Liver (tissue), 9 donors: ENCODE results near the gene ANO10. TPM values are rescaled to one million over a fixed set of nuclear protein-coding genes. Genes with fewer than 3 reads are reported as not detected.

Experiments
- DNase-seq: peaks from one replicate; pipeline ENCODE4 v3.0.0-alpha.2; 2017; ENCODE audit warnings: low spot score
- H3K27ac ChIP-seq, 2 donors: one replicate each; pipeline ENCODE4 v1.7.0; 2013; ENCODE audit warnings: inconsistent platforms in 2 of 2, low read length in 2 of 2, control low read depth in 1 of 2, low read depth in 1 of 2, mild to moderate bottlenecking in 1 of 2
- H3K27me3 ChIP-seq, 4 donors: one replicate each; pipeline versions ENCODE4 v1.6.1 to v1.7.0; 2013; ENCODE audit warnings: low read length in 3 of 4, inconsistent platforms in 1 of 4, mild to moderate bottlenecking in 1 of 4, moderate library complexity in 1 of 4; ENCODE audit not compliant: control insufficient read depth in 4 of 4, insufficient read depth in 4 of 4
- H3K36me3 ChIP-seq, 4 donors: one replicate each; pipeline versions ENCODE4 v1.6.1 to v1.7.0; 2013; ENCODE audit warnings: low read length in 3 of 4, mild to moderate bottlenecking in 3 of 4, low read depth in 1 of 4, moderate library complexity in 1 of 4; ENCODE audit not compliant: control insufficient read depth in 4 of 4, insufficient read depth in 3 of 4
- H3K4me1 ChIP-seq, 4 donors: one replicate each; pipeline versions ENCODE4 v1.6.1 to v1.7.0; 2013; ENCODE audit warnings: low read length in 3 of 4, mild to moderate bottlenecking in 3 of 4, moderate library complexity in 1 of 4; ENCODE audit not compliant: control insufficient read depth in 4 of 4, insufficient read depth in 4 of 4
- H3K4me3 ChIP-seq, 3 donors: one replicate each; pipeline versions ENCODE4 v1.6.1 to v1.7.0; 2013; ENCODE audit warnings: low read length in 3 of 3, control low read depth in 1 of 3, low read depth in 1 of 3, mild to moderate bottlenecking in 1 of 3
- H3K9ac ChIP-seq, 2 donors: one replicate each; pipeline ENCODE4 v1.7.0; 2013; ENCODE audit warnings: low read length in 2 of 2, mild to moderate bottlenecking in 2 of 2, moderate library complexity in 2 of 2, control low read depth in 1 of 2, low read depth in 1 of 2
- H3K9me3 ChIP-seq, 4 donors: one replicate each; pipeline versions ENCODE4 v1.6.1 to v1.7.0; 2013; ENCODE audit warnings: low read length in 3 of 4; ENCODE audit not compliant: control insufficient read depth in 4 of 4
- ATF3 ChIP-seq: IDR thresholded peaks from 2 replicates; pipeline ENCODE4 v1.6.1; 2016; ENCODE audit warnings: antibody characterized with exemption
- EGR1 ChIP-seq, 2 donors: IDR thresholded peaks; 2 replicates each; pipeline ENCODE4 v1.6.1; 2016 to 2018; ENCODE audit warnings: antibody characterized with exemption in 2 of 2, low read depth in 2 of 2
- FOXA1 ChIP-seq: IDR thresholded peaks from 2 replicates; pipeline ENCODE4 v1.6.1; 2016; ENCODE audit warnings: antibody characterized with exemption
- FOXA2 ChIP-seq: IDR thresholded peaks from 2 replicates; pipeline ENCODE4 v1.6.1; 2016; ENCODE audit warnings: antibody characterized with exemption
- GABPA ChIP-seq, 2 donors: IDR thresholded peaks in 1 of 2; conservative IDR thresholded peaks in 1 of 2; 2 replicates each; pipeline ENCODE4 v1.6.1; 2016; ENCODE audit warnings: antibody characterized with exemption in 2 of 2, mild to moderate bottlenecking in 1 of 2, moderate library complexity in 1 of 2
- HNF4A ChIP-seq, 2 donors: conservative IDR thresholded peaks; 2 replicates each; pipeline ENCODE4 v1.6.1; 2016; ENCODE audit warnings: antibody characterized with exemption in 2 of 2, mild to moderate bottlenecking in 2 of 2
- HNF4G ChIP-seq: IDR thresholded peaks from 2 replicates; pipeline ENCODE4 v1.6.1; 2016; ENCODE audit warnings: antibody characterized with exemption
- JUND ChIP-seq, 2 donors: IDR thresholded peaks; 2 replicates each; pipeline ENCODE4 v1.6.1; 2016; ENCODE audit warnings: antibody characterized with exemption in 2 of 2
- MAX ChIP-seq: IDR thresholded peaks from 2 replicates; pipeline ENCODE4 v1.6.1; 2016; ENCODE audit warnings: antibody characterized with exemption
- NR2F2 ChIP-seq: IDR thresholded peaks from 2 replicates; pipeline ENCODE4 v1.6.1; 2016; ENCODE audit warnings: antibody characterized with exemption
- RAD21 ChIP-seq, 2 donors: IDR thresholded peaks; 2 replicates each; pipeline ENCODE4 v1.6.1; 2016; ENCODE audit warnings: antibody characterized with exemption in 2 of 2, mild to moderate bottlenecking in 2 of 2
- RXRA ChIP-seq, 2 donors: IDR thresholded peaks; 2 replicates each; pipeline ENCODE4 v1.6.1; 2017 to 2018; ENCODE audit warnings: antibody characterized with exemption in 2 of 2, mild to moderate bottlenecking in 1 of 2
- SP1 ChIP-seq: IDR thresholded peaks from 2 replicates; pipeline ENCODE4 v1.6.1; 2018; ENCODE audit warnings: antibody characterized with exemption, mild to moderate bottlenecking
- TAF1 ChIP-seq: conservative IDR thresholded peaks from 2 replicates; pipeline ENCODE4 v1.6.1; 2016; ENCODE audit warnings: antibody characterized with exemption, mild to moderate bottlenecking
- YY1 ChIP-seq: IDR thresholded peaks from 2 replicates; pipeline ENCODE4 v1.6.1; 2016; ENCODE audit warnings: antibody characterized with exemption, mild to moderate bottlenecking
- WGBS: extraction: QIAGEN DNeasy Blood & Tissue Kit; methylation state at CpG from one replicate; pipeline ENCODE4 v1.1.7; 2013; 5-methylcytosine and 5-hydroxymethylcytosine counted together
- polyA plus RNA-seq, 2 donors: library from polyadenylated mRNA; stranded (reverse) in 1 of 2; unstranded in 1 of 2; fragments of 200-250 nt in 1 of 2; fragments of >200 nt in 1 of 2; fragmentation: Nextera tagmentation in 1 of 2; extraction: Ambion mirVana in 1 of 2; gene quantifications; one replicate each; pipeline versions ENCODE4 v1.2.1 to v1.2.3, GENCODE V29; 2013 to 2015
- total RNA-seq, 2 donors: library from RNA; depleted of rRNA; stranded (reverse); fragments of >200 nt; gene quantifications; one replicate each; pipeline ENCODE4 v1.2.3, GENCODE V29; 2014
- TF ChIP-seq, protein P1 (sequence below): IDR thresholded peaks from 2 replicates; pipeline ENCODE4 v1.6.1; 2016; ENCODE audit warnings: antibody characterized with exemption
- TF ChIP-seq, protein P2 (sequence below): IDR thresholded peaks from 2 replicates; pipeline ENCODE4 v1.6.1; 2016; ENCODE audit warnings: antibody characterized with exemption, mild to moderate bottlenecking
- TF ChIP-seq, protein P3 (sequence below): fragments of 150-350 bp; IDR thresholded peaks from 2 replicates; pipeline ENCODE4 v1.5.1; 2017; ENCODE audit warnings: improper control_type of control experiment, low read depth, low read length; ENCODE audit not compliant: missing input control
- donor health status: healthy.
- donor health status: healthy.
- donor health status: healthy.
- donor health status: healthy.
- donor health status: healthy.

Gene ANO10
- total and polyA plus RNA-seq, 4 donors, result 5.6 to 8.7 (median 6.8) TPM

GRCh38 chr3:43534675-43535074 is 87.1 kb downstream of the ANO10 start (continued):
- TF ChIP-seq, protein P1, sequence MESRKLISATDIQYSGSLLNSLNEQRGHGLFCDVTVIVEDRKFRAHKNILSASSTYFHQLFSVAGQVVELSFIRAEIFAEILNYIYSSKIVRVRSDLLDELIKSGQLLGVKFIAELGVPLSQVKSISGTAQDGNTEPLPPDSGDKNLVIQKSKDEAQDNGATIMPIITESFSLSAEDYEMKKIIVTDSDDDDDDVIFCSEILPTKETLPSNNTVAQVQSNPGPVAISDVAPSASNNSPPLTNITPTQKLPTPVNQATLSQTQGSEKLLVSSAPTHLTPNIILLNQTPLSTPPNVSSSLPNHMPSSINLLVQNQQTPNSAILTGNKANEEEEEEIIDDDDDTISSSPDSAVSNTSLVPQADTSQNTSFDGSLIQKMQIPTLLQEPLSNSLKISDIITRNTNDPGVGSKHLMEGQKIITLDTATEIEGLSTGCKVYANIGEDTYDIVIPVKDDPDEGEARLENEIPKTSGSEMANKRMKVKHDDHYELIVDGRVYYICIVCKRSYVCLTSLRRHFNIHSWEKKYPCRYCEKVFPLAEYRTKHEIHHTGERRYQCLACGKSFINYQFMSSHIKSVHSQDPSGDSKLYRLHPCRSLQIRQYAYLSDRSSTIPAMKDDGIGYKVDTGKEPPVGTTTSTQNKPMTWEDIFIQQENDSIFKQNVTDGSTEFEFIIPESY, result no peak
- no peak for TF ChIP-seq ATF3

DNA sequence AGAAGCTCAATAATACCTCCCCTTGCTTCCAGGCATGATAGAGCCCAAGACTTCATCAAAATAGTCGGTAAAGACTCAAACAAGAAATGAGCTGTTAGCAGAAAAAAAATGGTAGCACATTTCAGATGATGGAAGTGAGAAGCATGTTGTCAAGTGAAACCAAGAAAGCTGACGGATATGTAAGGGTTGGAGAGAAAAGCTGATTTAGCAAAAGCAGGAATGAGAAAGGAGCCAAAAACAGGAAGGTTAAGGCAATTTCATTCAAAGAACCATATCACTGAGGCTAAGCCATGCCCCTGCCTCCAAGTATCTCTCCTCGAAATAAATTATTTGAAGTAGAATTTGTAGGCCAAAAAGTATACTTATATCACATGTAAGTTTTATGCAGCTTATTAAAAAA is 88.8 kb downstream of the ANO10 start:
- Histone ChIP-seq H3K4me1 (no peaks in the 10 kb centered on the region), H3K36me3 (no peaks in the 10 kb centered on the region), H3K9ac (no peak overlapping the region), H3K4me3 (no peak overlapping the region), H3K27ac (no peak overlapping the region), H3K9me3 (no peaks in the 10 kb centered on the region), H3K27me3 (no peaks in the 10 kb centered on the region)
- no peak for DNase-seq
- TF ChIP-seq TAF1, result no peak
- no peak for TF ChIP-seq NR2F2
- TF ChIP-seq RXRA (IDR thresholded peaks at IDR 0.05), result no peak
- TF ChIP-seq FOXA2, result no peak
- no peak for TF ChIP-seq FOXA1
- TF ChIP-seq HNF4G, result no peak
- TF ChIP-seq MAX, result no peak
- TF ChIP-seq, protein P2, sequence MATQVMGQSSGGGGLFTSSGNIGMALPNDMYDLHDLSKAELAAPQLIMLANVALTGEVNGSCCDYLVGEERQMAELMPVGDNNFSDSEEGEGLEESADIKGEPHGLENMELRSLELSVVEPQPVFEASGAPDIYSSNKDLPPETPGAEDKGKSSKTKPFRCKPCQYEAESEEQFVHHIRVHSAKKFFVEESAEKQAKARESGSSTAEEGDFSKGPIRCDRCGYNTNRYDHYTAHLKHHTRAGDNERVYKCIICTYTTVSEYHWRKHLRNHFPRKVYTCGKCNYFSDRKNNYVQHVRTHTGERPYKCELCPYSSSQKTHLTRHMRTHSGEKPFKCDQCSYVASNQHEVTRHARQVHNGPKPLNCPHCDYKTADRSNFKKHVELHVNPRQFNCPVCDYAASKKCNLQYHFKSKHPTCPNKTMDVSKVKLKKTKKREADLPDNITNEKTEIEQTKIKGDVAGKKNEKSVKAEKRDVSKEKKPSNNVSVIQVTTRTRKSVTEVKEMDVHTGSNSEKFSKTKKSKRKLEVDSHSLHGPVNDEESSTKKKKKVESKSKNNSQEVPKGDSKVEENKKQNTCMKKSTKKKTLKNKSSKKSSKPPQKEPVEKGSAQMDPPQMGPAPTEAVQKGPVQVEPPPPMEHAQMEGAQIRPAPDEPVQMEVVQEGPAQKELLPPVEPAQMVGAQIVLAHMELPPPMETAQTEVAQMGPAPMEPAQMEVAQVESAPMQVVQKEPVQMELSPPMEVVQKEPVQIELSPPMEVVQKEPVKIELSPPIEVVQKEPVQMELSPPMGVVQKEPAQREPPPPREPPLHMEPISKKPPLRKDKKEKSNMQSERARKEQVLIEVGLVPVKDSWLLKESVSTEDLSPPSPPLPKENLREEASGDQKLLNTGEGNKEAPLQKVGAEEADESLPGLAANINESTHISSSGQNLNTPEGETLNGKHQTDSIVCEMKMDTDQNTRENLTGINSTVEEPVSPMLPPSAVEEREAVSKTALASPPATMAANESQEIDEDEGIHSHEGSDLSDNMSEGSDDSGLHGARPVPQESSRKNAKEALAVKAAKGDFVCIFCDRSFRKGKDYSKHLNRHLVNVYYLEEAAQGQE, result no peak
- TF ChIP-seq GABPA (IDR thresholded peaks at IDR 0.05 in 1 of 2, conservative IDR thresholded peaks at IDR 0.05 in 1 of 2), result no peak
- no peak for TF ChIP-seq JUND (IDR thresholded peaks at IDR 0.05)
- 90% methylated on average over 3 of the region's 3 CpGs for WGBS

- Histone ChIP-seq H3K27ac (no peak overlapping the region), H3K27me3 (no peaks in the 10 kb centered on the region), H3K4me3 (no peak overlapping the region), H3K9ac (no peak overlapping the region), H3K4me1 (no peaks in the 10 kb centered on the region), H3K36me3 (no peaks in the 10 kb centered on the region), H3K9me3 (no peaks in the 10 kb centered on the region)
- WGBS, result 96% methylated on average over 3 of the region's 3 CpGs
- no peak for DNase-seq
- TF ChIP-seq MAX (no peak), EGR1 (IDR thresholded peaks at IDR 0.05; ENCODE audit: low read depth in 2 of 2) (no peak), FOXA2 (no peak), ATF3 (no peak), HNF4A (conservative IDR thresholded peaks at IDR 0.05) (no peak), NR2F2 (no peak), GABPA (IDR thresholded peaks at IDR 0.05 in 1 of 2, conservative IDR thresholded peaks at IDR 0.05 in 1 of 2) (no peak), JUND (IDR thresholded peaks at IDR 0.05) (no peak), TAF1 (no peak), RAD21 (IDR thresholded peaks at IDR 0.05) (no peak), YY1 (no peak), HNF4G (no peak), RXRA (IDR thresholded peaks at IDR 0.05) (no peak), FOXA1 (no peak), SP1 (no peak)
- TF ChIP-seq, protein P2, result no peak
- TF ChIP-seq, protein P3, sequence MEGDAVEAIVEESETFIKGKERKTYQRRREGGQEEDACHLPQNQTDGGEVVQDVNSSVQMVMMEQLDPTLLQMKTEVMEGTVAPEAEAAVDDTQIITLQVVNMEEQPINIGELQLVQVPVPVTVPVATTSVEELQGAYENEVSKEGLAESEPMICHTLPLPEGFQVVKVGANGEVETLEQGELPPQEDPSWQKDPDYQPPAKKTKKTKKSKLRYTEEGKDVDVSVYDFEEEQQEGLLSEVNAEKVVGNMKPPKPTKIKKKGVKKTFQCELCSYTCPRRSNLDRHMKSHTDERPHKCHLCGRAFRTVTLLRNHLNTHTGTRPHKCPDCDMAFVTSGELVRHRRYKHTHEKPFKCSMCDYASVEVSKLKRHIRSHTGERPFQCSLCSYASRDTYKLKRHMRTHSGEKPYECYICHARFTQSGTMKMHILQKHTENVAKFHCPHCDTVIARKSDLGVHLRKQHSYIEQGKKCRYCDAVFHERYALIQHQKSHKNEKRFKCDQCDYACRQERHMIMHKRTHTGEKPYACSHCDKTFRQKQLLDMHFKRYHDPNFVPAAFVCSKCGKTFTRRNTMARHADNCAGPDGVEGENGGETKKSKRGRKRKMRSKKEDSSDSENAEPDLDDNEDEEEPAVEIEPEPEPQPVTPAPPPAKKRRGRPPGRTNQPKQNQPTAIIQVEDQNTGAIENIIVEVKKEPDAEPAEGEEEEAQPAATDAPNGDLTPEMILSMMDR, result no peak
Observed at GRCh38 chr3:43531835-43532234, 90.0 kb downstream of the ANO10 start.
